NCI-H128 (cell line): ENCODE measurements around the gene GBE1.

ENCODE experiments used
- DNase-seq: peaks from one replicate; lab custom pipeline; 2025; ENCODE audit not compliant: unreplicated experiment; lab: John Stamatoyannopoulos, UW

Gene GBE1

GRCh38 chr3:81702126-81702525 is 59.3 kb downstream of the GBE1 start:
- no peak for DNase-seq

- no peak for DNase-seq
Measured at GRCh38 chr3:81699536-81700320, 61.7 kb downstream of the GBE1 start.

- DNase-seq = no peak
Measured at GRCh38 chr3:81696090-81696489, 65.4 kb downstream of the GBE1 start.

GRCh38 chr3:81695302-81695701 is 66.1 kb downstream of the GBE1 start:
- no peak for DNase-seq

GRCh38 chr3:81694662-81695061 is 66.8 kb downstream of the GBE1 start:
- no peak for DNase-seq

- DNase-seq = no peak
Measured at GRCh38 chr3:81692766-81693165, 68.7 kb downstream of the GBE1 start.

GRCh38 chr3:81689617-81690016 is 71.8 kb downstream of the GBE1 start:
- no peak for DNase-seq

GRCh38 chr3:81684751-81685395 is 76.6 kb downstream of the GBE1 start:
- no peak for DNase-seq

- no peak for DNase-seq
Measured at GRCh38 chr3:81676706-81677456, 84.6 kb downstream of the GBE1 start.

GRCh38 chr3:81674690-81675089 is 86.8 kb downstream of the GBE1 start:
- DNase-seq = no peak

GRCh38 chr3:81668283-81668682 is 93.2 kb downstream of the GBE1 start:
- DNase-seq = no peak

GRCh38 chr3:81666502-81667121 is 94.8 kb downstream of the GBE1 start:
- DNase-seq = no peak

- DNase-seq = no peak
Measured at GRCh38 chr3:81663114-81663513, 98.3 kb downstream of the GBE1 start.

- DNase-seq = no peak
Measured at GRCh38 chr3:81660036-81660435, 101.4 kb downstream of the GBE1 start.

- DNase-seq = no peak
Measured at GRCh38 chr3:81658322-81658997, 103.0 kb downstream of the GBE1 start.

- no peak for DNase-seq
Measured at GRCh38 chr3:81651139-81651538, 110.3 kb downstream of the GBE1 start.

GRCh38 chr3:81650187-81650586 is 111.3 kb downstream of the GBE1 start:
- no peak for DNase-seq

- DNase-seq = no peak
Measured at GRCh38 chr3:81645248-81645647, 116.2 kb downstream of the GBE1 start.

GRCh38 chr3:81643721-81644120 is 117.7 kb downstream of the GBE1 start:
- no peak for DNase-seq

GRCh38 chr3:81638480-81638879 is 123.0 kb downstream of the GBE1 start:
- DNase-seq = no peak

GRCh38 chr3:81632659-81633058 is 128.8 kb downstream of the GBE1 start:
- DNase-seq = no peak
